Chondrocyte (in vitro differentiated cells): ENCODE measurements around the gene KIRREL3. TPM values are rescaled to one million over a fixed set of nuclear protein-coding genes. Genes with fewer than 3 reads are reported as not detected.
A peak's percentile ranks its signal among the peaks of the same experiment; 100 is the strongest.

Experiments used
- DNase-seq: peaks from one replicate; pipeline ENCODE4 v3.0.0; 2021; ENCODE audit warnings: mixed read lengths, low spot score
- H3K27ac Mint-ChIP-seq: one replicate; pipeline ENCODE4 v1.8.0; 2021; ENCODE audit warnings: mild to moderate bottlenecking, moderate library complexity, mixed read lengths; ENCODE audit not compliant: unreplicated experiment
- H3K27me3 Mint-ChIP-seq: 2 replicates; pipeline ENCODE4 v1.8.0; 2021; ENCODE audit warnings: low read depth, mixed read lengths
- H3K36me3 Mint-ChIP-seq: 2 replicates; pipeline ENCODE4 v1.8.0; 2021; ENCODE audit warnings: low read depth, mixed read lengths
- H3K4me1 Mint-ChIP-seq: 2 replicates; pipeline ENCODE4 v1.8.0; 2021; ENCODE audit warnings: low read depth, mild to moderate bottlenecking, mixed read lengths
- H3K4me3 Mint-ChIP-seq: one replicate; pipeline ENCODE4 v1.8.0; 2021; ENCODE audit warnings: mild to moderate bottlenecking, moderate library complexity, mixed read lengths; ENCODE audit not compliant: unreplicated experiment
- H3K9me3 Mint-ChIP-seq: 2 replicates; pipeline ENCODE4 v1.8.0; 2021; ENCODE audit warnings: low read depth, mixed read lengths
- total RNA-seq: library from RNA; stranded (reverse); gene quantifications from 3 replicates; pipeline ENCODE4 v1.2.1, GENCODE V29; 2021
- TF ChIP-seq, protein P1 (sequence below): fragments of 200-600 bp; sonication (generic); IDR thresholded peaks from 2 replicates; pipeline ENCODE4 v1.5.0; 2021; ENCODE audit warnings: antibody characterized with exemption, mild to moderate bottlenecking, moderate library complexity

Gene KIRREL3
- total RNA-seq, 1 donor from 2014 or later: 1.2 TPM

- H3K9me3 Mint-ChIP-seq: no peaks in the 10 kb centered on the region
- H3K27me3 Mint-ChIP-seq: peaks cover 5% of the 10 kb centered on the region
- DNase-seq: peak; percentile 33
- H3K36me3 Mint-ChIP-seq: no peaks in the 10 kb centered on the region
- H3K4me1 Mint-ChIP-seq: peaks cover 7% of the 10 kb centered on the region
- no peak overlapping the region for H3K4me3 Mint-ChIP-seq
- TF ChIP-seq, protein P1, sequence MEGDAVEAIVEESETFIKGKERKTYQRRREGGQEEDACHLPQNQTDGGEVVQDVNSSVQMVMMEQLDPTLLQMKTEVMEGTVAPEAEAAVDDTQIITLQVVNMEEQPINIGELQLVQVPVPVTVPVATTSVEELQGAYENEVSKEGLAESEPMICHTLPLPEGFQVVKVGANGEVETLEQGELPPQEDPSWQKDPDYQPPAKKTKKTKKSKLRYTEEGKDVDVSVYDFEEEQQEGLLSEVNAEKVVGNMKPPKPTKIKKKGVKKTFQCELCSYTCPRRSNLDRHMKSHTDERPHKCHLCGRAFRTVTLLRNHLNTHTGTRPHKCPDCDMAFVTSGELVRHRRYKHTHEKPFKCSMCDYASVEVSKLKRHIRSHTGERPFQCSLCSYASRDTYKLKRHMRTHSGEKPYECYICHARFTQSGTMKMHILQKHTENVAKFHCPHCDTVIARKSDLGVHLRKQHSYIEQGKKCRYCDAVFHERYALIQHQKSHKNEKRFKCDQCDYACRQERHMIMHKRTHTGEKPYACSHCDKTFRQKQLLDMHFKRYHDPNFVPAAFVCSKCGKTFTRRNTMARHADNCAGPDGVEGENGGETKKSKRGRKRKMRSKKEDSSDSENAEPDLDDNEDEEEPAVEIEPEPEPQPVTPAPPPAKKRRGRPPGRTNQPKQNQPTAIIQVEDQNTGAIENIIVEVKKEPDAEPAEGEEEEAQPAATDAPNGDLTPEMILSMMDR: no peak
- no peak overlapping the region for H3K27ac Mint-ChIP-seq
Measured at GRCh38 chr11:126546191-126546590, 454.4 kb downstream of the KIRREL3 start.

DNA sequence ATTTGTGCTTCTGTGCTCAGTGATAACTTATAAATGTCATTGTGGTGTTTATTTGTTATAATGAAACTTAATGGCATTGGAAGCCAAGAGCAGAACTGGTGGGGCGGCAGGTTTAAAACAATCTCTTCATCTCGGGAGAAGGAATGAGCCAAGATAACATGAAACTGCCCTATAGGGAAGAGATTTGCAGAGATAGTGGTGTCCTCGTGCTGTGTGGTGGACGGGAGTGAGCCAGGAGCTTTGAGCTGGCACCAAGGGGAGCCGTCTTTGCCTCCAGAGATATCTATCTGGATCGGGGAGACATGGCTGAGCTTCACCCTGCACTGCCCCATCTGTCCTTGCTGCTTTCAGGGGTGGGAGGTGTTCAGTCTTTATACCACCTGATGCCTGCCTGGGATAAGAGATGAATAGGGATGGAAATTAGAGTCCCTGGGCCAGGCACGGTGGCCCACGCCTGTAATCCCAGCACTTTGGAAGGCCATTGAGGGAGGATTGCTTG lies 455.5 kb downstream of the KIRREL3 start:
- TF ChIP-seq, protein P1: no peak
- Mint-ChIP-seq H3K27me3 (peaks cover 5% of the 10 kb centered on the region), H3K9me3 (no peaks in the 10 kb centered on the region), H3K4me3 (no peak overlapping the region), H3K36me3 (no peaks in the 10 kb centered on the region), H3K27ac (no peak overlapping the region), H3K4me1 (peaks cover 7% of the 10 kb centered on the region)
- peak; percentile 21 for DNase-seq

GRCh38 chr11:126544108-126545056 lies 456.2 kb downstream of the KIRREL3 start:
- H3K36me3 Mint-ChIP-seq: no peaks in the 10 kb centered on the region
- no peaks in the 10 kb centered on the region for H3K9me3 Mint-ChIP-seq
- peaks cover 10% of the 10 kb centered on the region for H3K27me3 Mint-ChIP-seq
- no peak overlapping the region for H3K27ac Mint-ChIP-seq
- DNase-seq: no peak
- H3K4me1 Mint-ChIP-seq: peaks cover 7% of the 10 kb centered on the region
- TF ChIP-seq, protein P1: no peak
- no peak overlapping the region for H3K4me3 Mint-ChIP-seq

GRCh38 chr11:126543691-126544090 lies 456.9 kb downstream of the KIRREL3 start:
- Mint-ChIP-seq H3K36me3 (no peaks in the 10 kb centered on the region), H3K27me3 (peaks cover 13% of the 10 kb centered on the region), H3K27ac (no peak overlapping the region), H3K9me3 (no peaks in the 10 kb centered on the region), H3K4me1 (peaks cover 7% of the 10 kb centered on the region), H3K4me3 (no peak overlapping the region)
- TF ChIP-seq, protein P1: no peak
- no peak for DNase-seq

GRCh38 chr11:126542334-126543015 lies 458.1 kb downstream of the KIRREL3 start:
- Mint-ChIP-seq H3K4me3 (no peak overlapping the region), H3K4me1 (peaks cover 5% of the 10 kb centered on the region), H3K36me3 (no peaks in the 10 kb centered on the region), H3K27ac (no peak overlapping the region), H3K27me3 (peaks cover 18% of the 10 kb centered on the region), H3K9me3 (no peaks in the 10 kb centered on the region)
- TF ChIP-seq, protein P1: no peak
- no peak for DNase-seq
